Mammary epithelial cell (primary cell): ENCODE measurements around the gene DISP3.

Experiments used
- CTCF ChIP-seq, 2 donors: IDR thresholded peaks in 1 of 2; conservative IDR thresholded peaks in 1 of 2; 2 replicates each; pipeline ENCODE4 v1.5.1; 2011 to 2012; ENCODE audit warnings: inconsistent platforms in 2 of 2, low read length in 2 of 2, mild to moderate bottlenecking in 2 of 2, control low read depth in 1 of 2, low read depth in 1 of 2; ENCODE audit not compliant: insufficient read depth in 1 of 2; ENCODE audit errors: extremely low read depth in 1 of 2
- EZH2 ChIP-seq: IDR thresholded peaks from 2 replicates; pipeline ENCODE4 v1.6.1; 2012; ENCODE audit warnings: low read length, inconsistent platforms, borderline replicate concordance

DNA sequence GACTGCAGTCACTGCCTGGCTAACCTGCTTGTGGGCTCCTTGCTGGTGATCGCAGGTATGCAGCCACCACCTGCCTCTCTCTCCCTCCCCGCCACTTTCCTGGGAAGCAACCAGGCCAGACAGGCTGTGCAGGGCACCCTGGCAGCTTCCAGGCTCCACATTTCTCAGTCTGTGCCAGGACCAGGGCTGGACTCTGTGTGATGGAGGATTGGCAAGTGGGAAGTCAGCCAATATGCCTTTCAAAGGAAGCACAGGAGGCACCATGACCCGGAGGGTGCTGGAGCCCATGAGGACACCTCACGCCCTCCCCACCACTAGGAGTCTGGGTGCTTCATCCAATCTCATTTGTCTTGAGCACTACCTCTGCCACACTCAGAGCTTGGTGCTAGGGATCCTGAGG, 15.8 kb upstream of the DISP3 start:
- TF ChIP-seq CTCF (conservative IDR thresholded peaks at IDR 0.05 in 1 of 2, IDR thresholded peaks at IDR 0.05 in 1 of 2; ENCODE audit: extremely low read depth in 1 of 2, insufficient read depth in 1 of 2, low read depth in 1 of 2, low read length in 2 of 2) (no peak), EZH2 (no peak)
